H1 (cell line): Measurements from ENCODE around the gene EIPR1. TPM values are rescaled to one million over a fixed set of nuclear protein-coding genes. Genes with fewer than 3 reads are reported as not detected.

Experiments used
- polyA plus RNA-seq, 7 experiments: library from polyadenylated mRNA; depleted of rRNA in 3 of 7; stranded (reverse) in 5 of 7; unstranded in 2 of 7; fragments of >200 nt in 5 of 7; fragments of 200-250 nt in 2 of 7; gene quantifications; 1 replicate in 5 of 7; 2 replicates in 1 of 7; 4 replicates in 1 of 7; pipeline versions ENCODE4 v1.2.1 to v1.2.3, GENCODE V29; 2011 to 2013; ENCODE audit warnings: missing spikeins in 2 of 7, mixed read lengths in 2 of 7
- total RNA-seq: library from RNA; stranded (reverse); fragmentation: NEBNext Ultra II Directional; extraction: Animal tissue kit (Norgen Biotek cat#: 25700); gene quantifications from 2 replicates; pipeline ENCODE4 v1.2.1, GENCODE V29; 2021
- TF ChIP-seq, protein P1 (sequence below): IDR thresholded peaks from 2 replicates; pipeline ENCODE4 v1.6.1; 2011; ENCODE audit warnings: low read depth, mild to moderate bottlenecking, low read length; ENCODE audit not compliant: insufficient read depth

Gene EIPR1
- total and polyA plus RNA-seq, 2 of the 8 experiments (the other 6 are each of a cell fraction or from before 2014, with no cell fraction given) = 26.3 to 56.4 TPM

DNA sequence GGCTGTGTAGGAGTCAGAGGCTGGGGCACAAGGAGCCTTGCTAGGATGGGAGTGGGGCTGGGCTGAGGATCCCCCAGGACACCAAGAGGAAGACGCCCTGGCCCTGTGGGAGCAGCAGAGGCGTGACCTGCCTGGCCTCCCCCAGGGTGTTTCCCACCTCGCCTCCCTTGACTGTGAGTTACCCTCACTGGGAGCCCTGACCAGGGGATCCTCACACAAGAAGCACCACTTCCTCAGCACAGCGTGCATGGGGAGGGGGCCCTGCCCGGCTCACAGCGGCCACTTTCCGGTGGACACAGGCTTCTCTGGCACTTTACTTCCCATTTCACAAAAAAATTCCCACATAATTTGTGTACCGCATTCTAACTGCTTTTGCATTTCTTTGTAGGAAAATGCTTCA lies 187.7 kb downstream of the EIPR1 start (continued):
- TF ChIP-seq, protein P1, sequence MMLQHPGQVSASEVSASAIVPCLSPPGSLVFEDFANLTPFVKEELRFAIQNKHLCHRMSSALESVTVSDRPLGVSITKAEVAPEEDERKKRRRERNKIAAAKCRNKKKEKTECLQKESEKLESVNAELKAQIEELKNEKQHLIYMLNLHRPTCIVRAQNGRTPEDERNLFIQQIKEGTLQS = no peak
